GM21447 (cell line): ENCODE measurements around the gene DRICH1.
"Not testable (repeated sequence)": the region's sequence is repeated elsewhere in the genome, so short reads cannot be mapped to it uniquely, and the experiment has no call there.

Source experiments
- ATAC-seq: cut with Tn5 transposase; IDR thresholded peaks from one replicate; pipeline ENCODE4 v1.9.1; 2021; ENCODE audit not compliant: unreplicated experiment

DRICH1 gene

GRCh38 chr22:23570681-23571080 lies 61.4 kb downstream of the DRICH1 start:
- ATAC-seq, result no peak

GRCh38 chr22:23569716-23570115 lies 62.4 kb downstream of the DRICH1 start:
- ATAC-seq, result no peak

- no peak for ATAC-seq
Measured at GRCh38 chr22:23569291-23569690, 62.8 kb downstream of the DRICH1 start.

- no peak for ATAC-seq
Measured at GRCh38 chr22:23566705-23567475, 65.2 kb downstream of the DRICH1 start.

GRCh38 chr22:23565915-23566704 lies 66.0 kb downstream of the DRICH1 start:
- ATAC-seq, result no peak

GRCh38 chr22:23565305-23565914 lies 66.7 kb downstream of the DRICH1 start:
- ATAC-seq, result no peak

- no peak for ATAC-seq
Measured at GRCh38 chr22:23564276-23564675, 67.8 kb downstream of the DRICH1 start.

GRCh38 chr22:23563111-23563510 lies 69.0 kb downstream of the DRICH1 start:
- ATAC-seq, result no peak

GRCh38 chr22:23562186-23562585 lies 69.9 kb downstream of the DRICH1 start:
- no peak for ATAC-seq

GRCh38 chr22:23561025-23561510 lies 71.1 kb downstream of the DRICH1 start:
- ATAC-seq, result not testable (repeated sequence)

- not testable (repeated sequence) for ATAC-seq
Measured at GRCh38 chr22:23560215-23560614, 71.9 kb downstream of the DRICH1 start.
